Neural progenitor cell (in vitro differentiated cells): ENCODE data around the gene NTF3.

ENCODE experiments used
- EZH2 ChIP-seq: fragments of 200-600 bp; sonication (generic); IDR thresholded peaks from 2 replicates; pipeline ENCODE4 v1.6.1; 2017; ENCODE audit warnings: antibody characterized with exemption, mild to moderate bottlenecking, moderate library complexity
- EZH2phosphoT487 ChIP-seq: fragments of 200-600 bp; sonication (generic); IDR thresholded peaks from 2 replicates; pipeline ENCODE4 v1.6.1; 2017; ENCODE audit warnings: antibody characterized with exemption
- TF ChIP-seq, protein P1 (sequence below): fragments of 200-600 bp; sonication (generic); IDR thresholded peaks from 2 replicates; pipeline ENCODE4 v1.5.1; 2017; ENCODE audit warnings: antibody characterized with exemption, mild to moderate bottlenecking

DNA sequence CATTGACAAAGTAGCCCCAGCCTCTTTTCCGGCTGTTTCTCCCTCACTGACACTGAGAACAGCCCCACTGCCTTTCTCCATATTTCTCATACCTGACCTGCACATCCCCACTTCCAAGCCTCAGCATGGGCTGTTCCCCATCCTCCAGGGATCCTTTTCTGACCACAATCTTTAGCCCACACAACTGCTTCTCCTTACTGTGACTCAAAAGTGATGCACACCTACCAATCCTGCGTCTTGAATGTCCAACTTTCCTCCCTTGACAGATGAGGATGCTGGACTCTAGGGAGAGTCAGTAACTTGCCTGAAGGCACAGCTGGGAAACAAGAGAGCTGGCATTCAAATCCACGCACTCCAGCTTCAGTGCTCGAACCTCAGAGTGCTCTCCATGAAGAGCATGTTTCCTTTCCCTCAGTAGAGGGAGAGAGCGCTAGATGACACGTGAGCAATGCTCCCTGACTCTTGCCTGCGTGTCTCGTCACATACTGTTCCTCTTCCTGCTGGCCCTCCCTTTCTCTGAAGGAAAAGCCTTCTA is 75.6 kb downstream of the NTF3 start:
- TF ChIP-seq, protein P1, sequence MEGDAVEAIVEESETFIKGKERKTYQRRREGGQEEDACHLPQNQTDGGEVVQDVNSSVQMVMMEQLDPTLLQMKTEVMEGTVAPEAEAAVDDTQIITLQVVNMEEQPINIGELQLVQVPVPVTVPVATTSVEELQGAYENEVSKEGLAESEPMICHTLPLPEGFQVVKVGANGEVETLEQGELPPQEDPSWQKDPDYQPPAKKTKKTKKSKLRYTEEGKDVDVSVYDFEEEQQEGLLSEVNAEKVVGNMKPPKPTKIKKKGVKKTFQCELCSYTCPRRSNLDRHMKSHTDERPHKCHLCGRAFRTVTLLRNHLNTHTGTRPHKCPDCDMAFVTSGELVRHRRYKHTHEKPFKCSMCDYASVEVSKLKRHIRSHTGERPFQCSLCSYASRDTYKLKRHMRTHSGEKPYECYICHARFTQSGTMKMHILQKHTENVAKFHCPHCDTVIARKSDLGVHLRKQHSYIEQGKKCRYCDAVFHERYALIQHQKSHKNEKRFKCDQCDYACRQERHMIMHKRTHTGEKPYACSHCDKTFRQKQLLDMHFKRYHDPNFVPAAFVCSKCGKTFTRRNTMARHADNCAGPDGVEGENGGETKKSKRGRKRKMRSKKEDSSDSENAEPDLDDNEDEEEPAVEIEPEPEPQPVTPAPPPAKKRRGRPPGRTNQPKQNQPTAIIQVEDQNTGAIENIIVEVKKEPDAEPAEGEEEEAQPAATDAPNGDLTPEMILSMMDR, result no peak
- TF ChIP-seq EZH2 (no peak), EZH2phosphoT487 (no peak)
